Activated B cell treated with CpG ODN at 0.5 μM for 24 hours (primary cell): ENCODE data around the gene KRTAP5-3. TPM values are rescaled to one million over a fixed set of nuclear protein-coding genes. Genes with fewer than 3 reads are reported as not detected.
"Not testable (repeated sequence)": the region's sequence is repeated elsewhere in the genome, so short reads cannot be mapped to it uniquely, and the experiment has no call there.

Experiments
- ATAC-seq: fragments of 200-7000 bp; cut with Tn5 transposase; one replicate; pipeline ENCODE4 v1.10.0; 2021; ENCODE audit warnings: low read depth, mild to moderate bottlenecking, moderate library complexity
- CTCF ChIA-PET: fragments of 350-600 bp; sonication (Branson Sonifier 250); formaldehyde crosslinking; loops from one replicate; lab custom pipeline; 2021; ENCODE audit warnings: antibody characterized with exemption; lab: Charles Lee
- POLR2A ChIA-PET: fragments of 350-600 bp; sonication (Branson Sonifier 250); formaldehyde crosslinking; loops from one replicate; lab custom pipeline; 2021; ENCODE audit warnings: antibody characterized with exemption; lab: Charles Lee
- DNase-seq: peaks from one replicate; pipeline ENCODE4 v3.0.0; 2022
- H3K27ac Mint-ChIP-seq: one replicate; pipeline ENCODE4 v1.8.0; 2020; ENCODE audit warnings: mixed read lengths
- H3K27me3 Mint-ChIP-seq: one replicate; pipeline ENCODE4 v1.8.0; 2021; ENCODE audit warnings: mixed read lengths
- H3K36me3 Mint-ChIP-seq: one replicate; pipeline ENCODE4 v1.8.0; 2021; ENCODE audit warnings: low read depth, mixed read lengths
- H3K4me1 Mint-ChIP-seq: one replicate; pipeline ENCODE4 v1.8.0; 2021; ENCODE audit warnings: mixed read lengths
- H3K4me3 Mint-ChIP-seq: one replicate; pipeline ENCODE4 v1.8.0; 2020; ENCODE audit warnings: mild to moderate bottlenecking, mixed read lengths
- H3K9me3 Mint-ChIP-seq: one replicate; pipeline ENCODE4 v1.8.0; 2020; ENCODE audit warnings: mixed read lengths
- CTCF ChIP-seq: fragments of 200-600 bp; IDR thresholded peaks from one replicate; pipeline ENCODE4 v1.8.0; 2022; ENCODE audit warnings: antibody characterized with exemption, mild to moderate bottlenecking
- intact Hi-C: fragments of 100-400 bp; cut with micrococcal nuclease; formaldehyde crosslinking; loops from one replicate; pipeline ENCODE4 v1.15.1; 2024
- total RNA-seq: library from RNA; stranded (reverse); gene quantifications from 2 replicates; pipeline ENCODE4 v1.2.3, GENCODE V29; 2022

KRTAP5-3 gene
- total RNA-seq, 1 donor from 2014 or later: not detected

- Mint-ChIP-seq H3K9me3 (no peaks in the 10 kb centered on the region), H3K4me1 (peaks cover 15% of the 10 kb centered on the region), H3K36me3 (no peaks in the 10 kb centered on the region), H3K4me3 (no peak within 1 kb of the TSS), H3K27me3 (peaks cover 37% of the 10 kb centered on the region), H3K27ac (no peak within 1 kb of the TSS)
- intact Hi-C loops: no loop called here
- DNase-seq: no peak
- CTCF ChIA-PET: no interaction called here
- TF ChIP-seq CTCF: no peak
- ATAC-seq: no peak
- POLR2A ChIA-PET: no interaction called here
Observed at GRCh38 chr11:1597994-1598380, 10.3 kb downstream of the KRTAP5-3 start, which contains the start of gene KRTAP5-2. TSS of gene KRTAP5-2 (minus strand) at chr11:1598294. CDS start at chr11:1598250, 44 bp downstream.

GRCh38 chr11:1597331-1597993, 10.8 kb downstream of the KRTAP5-3 start:
- no peak for TF ChIP-seq CTCF
- Mint-ChIP-seq H3K4me1 (peaks cover 15% of the 10 kb centered on the region), H3K4me3 (no peak overlapping the region), H3K27ac (no peak overlapping the region), H3K27me3 (peaks cover 39% of the 10 kb centered on the region), H3K36me3 (no peaks in the 10 kb centered on the region), H3K9me3 (no peaks in the 10 kb centered on the region)
- DNase-seq: no peak
- ATAC-seq: no peak
- CTCF ChIA-PET: no interaction called here
- POLR2A ChIA-PET: no interaction called here
- intact Hi-C loops: no loop called here

- H3K9me3 Mint-ChIP-seq, H3K36me3 Mint-ChIP-seq, ATAC-seq, intact Hi-C loops, DNase-seq, H3K4me3 Mint-ChIP-seq, H3K27ac Mint-ChIP-seq, POLR2A ChIA-PET: not testable (repeated sequence)
- peaks cover 42% of the 10 kb centered on the region for H3K27me3 Mint-ChIP-seq
- CTCF ChIA-PET: interaction anchor here (0.8 kb wide), 1 partner anchor 27 kb away, joined by 3 read pairs; no protein-coding TSS in a partner anchor
- peaks cover 11% of the 10 kb centered on the region for H3K4me1 Mint-ChIP-seq
Observed at GRCh38 chr11:1596576-1597121, 11.6 kb downstream of the KRTAP5-3 start.

DNA sequence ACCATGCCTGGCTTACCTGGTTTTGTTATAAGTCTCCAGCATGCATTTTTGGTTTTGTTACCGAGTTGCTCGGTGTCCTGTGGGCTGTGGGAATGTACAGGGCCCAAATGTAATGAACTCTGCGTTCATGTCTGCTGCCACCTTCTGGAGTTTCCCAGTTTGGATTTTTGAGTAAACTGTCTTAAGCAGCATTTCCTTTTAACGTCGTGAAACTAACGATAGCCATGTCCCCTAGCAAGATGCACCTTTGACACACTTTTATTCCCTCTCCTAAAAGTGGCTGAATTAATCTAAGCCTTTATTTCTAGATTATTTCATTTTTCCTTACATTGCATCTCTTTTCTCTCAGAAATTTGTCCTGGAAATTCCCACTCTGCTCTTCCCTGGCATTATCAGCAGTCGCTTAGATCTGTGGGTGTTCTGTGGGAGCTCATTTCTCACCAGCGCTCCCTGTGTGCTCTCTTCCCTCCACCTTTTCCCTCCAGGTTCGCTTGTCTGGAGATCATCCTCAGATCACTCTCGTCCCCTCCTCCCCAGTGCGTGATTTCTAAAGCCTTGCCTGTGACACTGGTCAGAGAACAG, 12.2 kb downstream of the KRTAP5-3 start:
- DNase-seq, POLR2A ChIA-PET, H3K9me3 Mint-ChIP-seq, H3K36me3 Mint-ChIP-seq, intact Hi-C loops, H3K4me1 Mint-ChIP-seq, H3K27ac Mint-ChIP-seq, ATAC-seq, H3K4me3 Mint-ChIP-seq: not testable (repeated sequence)
- CTCF ChIA-PET: interaction anchor here (0.8 to 1.0 kb wide), 2 partner anchors 28 to 98 kb away, joined by 3 read pairs; no protein-coding TSS in a partner anchor
- peaks cover 42% of the 10 kb centered on the region for H3K27me3 Mint-ChIP-seq

DNA sequence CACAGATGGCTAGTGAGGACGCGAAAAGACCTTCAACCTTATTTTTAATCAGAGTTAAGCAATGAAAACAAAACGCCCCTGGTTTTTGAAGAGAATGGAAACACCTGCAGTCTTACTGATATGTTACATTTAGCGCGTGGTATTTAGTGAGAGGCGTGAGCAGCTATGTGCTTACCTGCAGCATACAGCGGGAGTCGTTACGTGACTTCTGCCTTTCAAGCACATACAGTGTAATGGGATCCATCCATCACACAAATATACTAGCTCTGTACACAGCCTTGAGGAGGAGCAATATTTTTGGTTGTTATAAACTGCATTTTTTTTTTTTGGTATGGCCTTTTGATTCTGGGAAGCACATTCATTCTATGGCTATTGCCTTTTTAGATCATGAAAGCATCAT, 15.6 kb downstream of the KRTAP5-3 start:
- ATAC-seq: no peak
- Mint-ChIP-seq H3K27me3 (peaks cover 38% of the 10 kb centered on the region), H3K4me3 (no peak overlapping the region), H3K4me1 (peaks cover 23% of the 10 kb centered on the region), H3K9me3 (no peaks in the 10 kb centered on the region), H3K36me3 (no peaks in the 10 kb centered on the region), H3K27ac (no peak overlapping the region)
- no peak for TF ChIP-seq CTCF
- POLR2A ChIA-PET: no interaction called here
- DNase-seq: no peak
- CTCF ChIA-PET: no interaction called here
- intact Hi-C loops: no loop called here

GRCh38 chr11:1589996-1590395, 18.3 kb downstream of the KRTAP5-3 start:
- CTCF ChIA-PET: no interaction called here
- Mint-ChIP-seq H3K27ac (no peak overlapping the region), H3K4me3 (no peak overlapping the region), H3K36me3 (no peaks in the 10 kb centered on the region), H3K4me1 (peaks cover 27% of the 10 kb centered on the region), H3K9me3 (no peaks in the 10 kb centered on the region), H3K27me3 (peaks cover 21% of the 10 kb centered on the region)
- DNase-seq: no peak
- TF ChIP-seq CTCF: no peak
- intact Hi-C loops: no loop called here
- no peak for ATAC-seq
- POLR2A ChIA-PET: interaction anchor here (0.6 to 0.7 kb wide), 2 partner anchors 31 to 742 kb away, joined by 3 to 5 read pairs; no protein-coding TSS in a partner anchor

- DNase-seq, H3K36me3 Mint-ChIP-seq, H3K9me3 Mint-ChIP-seq, CTCF ChIA-PET, intact Hi-C loops: not testable (repeated sequence)
- Mint-ChIP-seq H3K27me3 (peaks cover 22% of the 10 kb centered on the region), H3K27ac (peak overlapping the region; percentile 30), H3K4me3 (peak overlapping the region; percentile 46), H3K4me1 (peaks cover 28% of the 10 kb centered on the region)
- POLR2A ChIA-PET: interaction anchor here (0.7 to 1.5 kb wide), 4 partner anchors 16 to 741 kb away, joined by 3 to 4 read pairs (median 4); partner anchors contain the start of gene DUSP8
- ATAC-seq: peak; percentile 47
Observed at GRCh38 chr11:1589191-1589963, 18.9 kb downstream of the KRTAP5-3 start.
